UCSD-AML1 (cell line): ENCODE results near the gene GCGR.

ENCODE experiments used
- DNase-seq: peaks from one replicate; lab custom pipeline; 2025; ENCODE audit not compliant: unreplicated experiment; lab: John Stamatoyannopoulos, UW

The GCGR gene

GRCh38 chr17:81811705-81812570, 8.0 kb downstream of the GCGR start:
- DNase-seq, result no peak

- no peak for DNase-seq
Observed at GRCh38 chr17:81812571-81813370, 8.8 kb downstream of the GCGR start.

- DNase-seq, result no peak
Observed at GRCh38 chr17:81813371-81813684, 9.4 kb downstream of the GCGR start.

GRCh38 chr17:81813861-81814683, 10.1 kb downstream of the GCGR start:
- no peak for DNase-seq

GRCh38 chr17:81814748-81815645, 11.0 kb downstream of the GCGR start:
- DNase-seq, result no peak

- DNase-seq, result no peak
Observed at GRCh38 chr17:81815646-81815986, 11.7 kb downstream of the GCGR start.

- no peak for DNase-seq
Observed at GRCh38 chr17:81817758-81818147, 13.8 kb downstream of the GCGR start.

- no peak for DNase-seq
Observed at GRCh38 chr17:81819708-81820107, 15.8 kb downstream of the GCGR start.

- no peak for DNase-seq
Observed at GRCh38 chr17:81821147-81821546, 17.2 kb downstream of the GCGR start.

- DNase-seq, result peak; percentile 87
Observed at GRCh38 chr17:81821603-81822311, 17.8 kb downstream of the GCGR start.

GRCh38 chr17:81822312-81822637, 18.3 kb downstream of the GCGR start:
- DNase-seq, result no peak

GRCh38 chr17:81822996-81823819, 19.3 kb downstream of the GCGR start:
- DNase-seq, result no peak

GRCh38 chr17:81823820-81824550, 20.0 kb downstream of the GCGR start:
- no peak for DNase-seq

- DNase-seq, result no peak
Observed at GRCh38 chr17:81824595-81824994, 20.6 kb downstream of the GCGR start.

GRCh38 chr17:81825841-81826466, 22.0 kb downstream of the GCGR start:
- no peak for DNase-seq

- DNase-seq, result peak; percentile 27
Observed at GRCh38 chr17:81828656-81829055, 24.7 kb downstream of the GCGR start.

GRCh38 chr17:81829858-81830257, 25.9 kb downstream of the GCGR start:
- DNase-seq, result no peak

- peak; percentile 30 for DNase-seq
Observed at GRCh38 chr17:81831563-81831956, 27.6 kb downstream of the GCGR start.
